HepG2 (cell line): ENCODE measurements around the gene RAB40C. TPM values are rescaled to one million over a fixed set of nuclear protein-coding genes. Genes with fewer than 3 reads are reported as not detected.

Experiments used
- BCL6 ChIP-seq: IDR thresholded peaks from 2 replicates; pipeline ENCODE4 v1.6.1; 2016; ENCODE audit warnings: missing genetic modification reagents, missing compliant biosample characterization
- CCDC6 ChIP-seq: sonication (generic); formaldehyde crosslinking; IDR thresholded peaks from 2 replicates; pipeline ENCODE4 v1.8.1; 2022; ENCODE audit warnings: mild to moderate bottlenecking, missing genetic modification reagents, moderate library complexity
- MIER3 ChIP-seq: IDR thresholded peaks from 2 replicates; pipeline ENCODE4 v1.6.1; 2016; ENCODE audit warnings: missing compliant biosample characterization, borderline replicate concordance
- NR2F6 ChIP-seq, 2 experiments: IDR thresholded peaks; 2 replicates each; pipeline ENCODE4 v1.6.1; 2016; ENCODE audit warnings: antibody characterized with exemption in 1 of 2, mild to moderate bottlenecking in 1 of 2
- TARDBP ChIP-seq: sonication (generic); formaldehyde crosslinking; IDR thresholded peaks from 2 replicates; pipeline ENCODE4 v1.8.0; 2022; ENCODE audit warnings: mild to moderate bottlenecking, missing genetic modification reagents
- ZNF337 ChIP-seq: sonication (generic); formaldehyde crosslinking; IDR thresholded peaks from 2 replicates; pipeline ENCODE4 v1.5.1; 2020; ENCODE audit warnings: missing genetic modification reagents, low read depth, mild to moderate bottlenecking, borderline replicate concordance
- ZNF44 ChIP-seq: sonication (generic); formaldehyde crosslinking; IDR thresholded peaks from 2 replicates; pipeline ENCODE4 v1.5.1; 2020; ENCODE audit warnings: mild to moderate bottlenecking, missing genetic modification reagents
- polyA plus RNA-seq, 8 experiments: library from polyadenylated mRNA; depleted of rRNA in 3 of 8; stranded (reverse) in 7 of 8; unstranded in 1 of 8; fragments of >200 nt; fragmentation: Illumina TruSeq in 4 of 8; extraction: Trizol in 4 of 8; gene quantifications; 2 replicates each; pipeline versions ENCODE4 v1.2.1 to v1.2.3, GENCODE V29; 2011 to 2016; ENCODE audit warnings: low read depth in 4 of 8, missing spikeins in 1 of 8, mixed read lengths in 1 of 8; ENCODE audit not compliant: insufficient read depth in 1 of 8
- total RNA-seq, 5 experiments: library from RNA; depleted of rRNA; stranded (reverse); fragments of >200 nt; fragmentation: Illumina TruSeq; extraction: Trizol; gene quantifications; 2 replicates each; pipeline ENCODE4 v1.2.3, GENCODE V29; 2016; ENCODE audit warnings: low read depth in 1 of 5
- TF ChIP-seq, protein P1 (sequence below): sonication (generic); formaldehyde crosslinking; IDR thresholded peaks from one replicate; pipeline ENCODE4 v1.5.1; 2020; ENCODE audit warnings: mild to moderate bottlenecking, missing genetic modification reagents; ENCODE audit errors: not compliant biosample characterization
- TF ChIP-seq, protein P2 (sequence below): sonication (generic); formaldehyde crosslinking; IDR thresholded peaks from 2 replicates; pipeline ENCODE4 v1.4.0; 2020; ENCODE audit warnings: missing genetic modification reagents

Gene RAB40C
- total and polyA plus RNA-seq, 2 of the 13 experiments (the other 11 are each of a cell fraction or from before 2014, with no cell fraction given): 7.7 to 11.5 TPM

DNA sequence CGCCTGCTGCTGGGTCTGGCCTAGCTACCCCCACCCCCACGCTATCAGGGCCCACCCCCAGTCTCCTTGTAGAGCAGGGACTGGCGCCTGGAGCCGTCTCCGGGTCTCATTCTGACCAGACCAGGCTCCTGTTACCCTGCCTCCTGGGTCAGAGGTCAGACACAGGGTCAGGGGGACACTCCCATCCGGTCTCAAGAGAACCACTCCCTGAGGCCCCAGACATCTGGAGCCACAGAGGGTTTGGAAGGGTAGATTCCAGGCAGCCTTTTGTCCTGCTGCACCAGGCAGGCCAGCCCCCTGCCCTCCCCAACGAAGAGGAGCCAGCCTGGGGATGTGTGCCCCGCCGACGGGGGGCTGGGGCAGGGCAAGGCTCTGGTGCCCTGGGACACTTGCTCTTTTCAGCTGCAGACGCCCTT is 40.0 kb downstream of the RAB40C start (continued):
- TF ChIP-seq, protein P1, sequence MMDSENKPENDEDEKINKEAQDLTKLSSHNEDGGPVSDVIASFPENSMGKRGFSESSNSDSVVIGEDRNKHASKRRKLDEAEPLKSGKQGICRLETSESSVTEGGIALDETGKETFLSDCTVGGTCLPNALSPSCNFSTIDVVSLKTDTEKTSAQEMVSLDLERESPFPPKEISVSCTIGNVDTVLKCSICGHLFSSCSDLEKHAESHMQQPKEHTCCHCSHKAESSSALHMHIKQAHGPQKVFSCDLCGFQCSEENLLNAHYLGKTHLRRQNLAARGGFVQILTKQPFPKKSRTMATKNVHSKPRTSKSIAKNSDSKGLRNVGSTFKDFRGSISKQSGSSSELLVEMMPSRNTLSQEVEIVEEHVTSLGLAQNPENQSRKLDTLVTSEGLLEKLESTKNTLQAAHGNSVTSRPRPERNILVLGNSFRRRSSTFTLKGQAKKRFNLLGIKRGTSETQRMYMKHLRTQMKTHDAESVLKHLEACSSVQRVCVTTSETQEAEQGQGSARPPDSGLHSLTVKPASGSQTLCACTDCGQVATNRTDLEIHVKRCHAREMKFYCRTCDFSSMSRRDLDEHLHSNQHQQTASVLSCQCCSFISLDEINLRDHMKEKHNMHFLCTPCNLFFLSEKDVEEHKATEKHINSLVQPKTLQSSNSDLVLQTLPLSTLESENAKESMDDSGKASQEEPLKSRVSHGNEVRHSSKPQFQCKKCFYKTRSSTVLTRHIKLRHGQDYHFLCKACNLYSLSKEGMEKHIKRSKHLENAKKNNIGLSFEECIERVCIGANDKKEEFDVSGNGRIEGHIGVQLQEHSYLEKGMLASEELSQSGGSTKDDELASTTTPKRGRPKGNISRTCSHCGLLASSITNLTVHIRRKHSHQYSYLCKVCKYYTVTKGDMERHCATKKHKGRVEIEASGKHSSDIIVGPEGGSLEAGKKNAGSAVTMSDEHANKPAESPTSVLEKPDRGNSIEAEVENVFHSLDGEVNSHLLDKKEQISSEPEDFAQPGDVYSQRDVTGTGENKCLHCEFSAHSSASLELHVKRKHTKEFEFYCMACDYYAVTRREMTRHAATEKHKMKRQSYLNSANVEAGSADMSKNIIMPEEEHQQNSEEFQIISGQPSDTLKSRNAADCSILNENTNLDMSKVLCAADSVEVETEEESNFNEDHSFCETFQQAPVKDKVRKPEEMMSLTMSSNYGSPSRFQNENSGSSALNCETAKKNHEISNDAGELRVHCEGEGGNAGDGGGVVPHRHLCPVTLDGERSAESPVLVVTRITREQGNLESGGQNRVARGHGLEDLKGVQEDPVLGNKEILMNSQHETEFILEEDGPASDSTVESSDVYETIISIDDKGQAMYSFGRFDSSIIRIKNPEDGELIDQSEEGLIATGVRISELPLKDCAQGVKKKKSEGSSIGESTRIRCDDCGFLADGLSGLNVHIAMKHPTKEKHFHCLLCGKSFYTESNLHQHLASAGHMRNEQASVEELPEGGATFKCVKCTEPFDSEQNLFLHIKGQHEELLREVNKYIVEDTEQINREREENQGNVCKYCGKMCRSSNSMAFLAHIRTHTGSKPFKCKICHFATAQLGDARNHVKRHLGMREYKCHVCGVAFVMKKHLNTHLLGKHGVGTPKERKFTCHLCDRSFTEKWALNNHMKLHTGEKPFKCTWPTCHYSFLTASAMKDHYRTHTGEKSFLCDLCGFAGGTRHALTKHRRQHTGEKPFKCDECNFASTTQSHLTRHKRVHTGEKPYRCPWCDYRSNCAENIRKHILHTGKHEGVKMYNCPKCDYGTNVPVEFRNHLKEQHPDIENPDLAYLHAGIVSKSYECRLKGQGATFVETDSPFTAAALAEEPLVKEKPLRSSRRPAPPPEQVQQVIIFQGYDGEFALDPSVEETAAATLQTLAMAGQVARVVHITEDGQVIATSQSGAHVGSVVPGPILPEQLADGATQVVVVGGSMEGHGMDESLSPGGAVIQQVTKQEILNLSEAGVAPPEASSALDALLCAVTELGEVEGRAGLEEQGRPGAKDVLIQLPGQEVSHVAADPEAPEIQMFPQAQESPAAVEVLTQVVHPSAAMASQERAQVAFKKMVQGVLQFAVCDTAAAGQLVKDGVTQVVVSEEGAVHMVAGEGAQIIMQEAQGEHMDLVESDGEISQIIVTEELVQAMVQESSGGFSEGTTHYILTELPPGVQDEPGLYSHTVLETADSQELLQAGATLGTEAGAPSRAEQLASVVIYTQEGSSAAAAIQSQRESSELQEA (CRISPR knock-in tag): peak; percentile 40
- TF ChIP-seq MIER3 (CRISPR knock-in tag) (no peak), ZNF44 (CRISPR knock-in tag) (no peak), BCL6 (CRISPR knock-in tag) (no peak), CCDC6 (CRISPR knock-in tag) (no peak), NR2F6 (IDR thresholded peaks at IDR 0.05) (peak; percentile 87), NR2F6 (CRISPR knock-in tag; IDR thresholded peaks at IDR 0.05) (peak; percentile 55), ZNF337 (CRISPR knock-in tag) (no peak), TARDBP (0 out of 2 replicates have a peak, but pooled peaks have one; percentile 10)
- TF ChIP-seq, protein P2, sequence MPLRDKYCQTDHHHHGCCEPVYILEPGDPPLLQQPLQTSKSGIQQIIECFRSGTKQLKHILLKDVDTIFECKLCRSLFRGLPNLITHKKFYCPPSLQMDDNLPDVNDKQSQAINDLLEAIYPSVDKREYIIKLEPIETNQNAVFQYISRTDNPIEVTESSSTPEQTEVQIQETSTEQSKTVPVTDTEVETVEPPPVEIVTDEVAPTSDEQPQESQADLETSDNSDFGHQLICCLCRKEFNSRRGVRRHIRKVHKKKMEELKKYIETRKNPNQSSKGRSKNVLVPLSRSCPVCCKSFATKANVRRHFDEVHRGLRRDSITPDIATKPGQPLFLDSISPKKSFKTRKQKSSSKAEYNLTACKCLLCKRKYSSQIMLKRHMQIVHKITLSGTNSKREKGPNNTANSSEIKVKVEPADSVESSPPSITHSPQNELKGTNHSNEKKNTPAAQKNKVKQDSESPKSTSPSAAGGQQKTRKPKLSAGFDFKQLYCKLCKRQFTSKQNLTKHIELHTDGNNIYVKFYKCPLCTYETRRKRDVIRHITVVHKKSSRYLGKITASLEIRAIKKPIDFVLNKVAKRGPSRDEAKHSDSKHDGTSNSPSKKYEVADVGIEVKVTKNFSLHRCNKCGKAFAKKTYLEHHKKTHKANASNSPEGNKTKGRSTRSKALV (CRISPR knock-in tag): peak; percentile 22; the same call in 1 of the 2 replicates
